ENCODE results near the gene TLE6.

TLE6 gene

GRCh38 chr19:3014135-3014534 is 36.8 kb downstream of the TLE6 start:
- CTCF ChIA-PET, result interaction anchor here (0.7 kb wide), 1 partner anchor 17 kb away, joined by 3 read pairs; no protein-coding TSS in a partner anchor
- POLR2A ChIA-PET, result interaction anchor here (1.9 kb wide), 1 partner anchor 22 kb away, joined by 4 read pairs; no protein-coding TSS in a partner anchor
- no peak for DNase-seq (ENCODE audit: extremely low spot score)
- TF ChIP-seq HDGF (IDR thresholded peaks at IDR 0.05; ENCODE audit: borderline replicate concordance) (no peak), PKNOX1 (IDR thresholded peaks at IDR 0.05) (no peak), FOXA1 (IDR thresholded peaks at IDR 0.05) (no peak), ZNF384 (IDR thresholded peaks at IDR 0.05) (no peak)

GRCh38 chr19:3015126-3016057 is 38.0 kb downstream of the TLE6 start:
- TF ChIP-seq L3MBTL2 (conservative IDR thresholded peaks at IDR 0.05) (no peak), CTBP1 (IDR thresholded peaks at IDR 0.05; ENCODE audit: borderline replicate concordance) (no peak), FOXA1 (IDR thresholded peaks at IDR 0.05) (no peak), LEF1 (IDR thresholded peaks at IDR 0.05; ENCODE audit: borderline replicate concordance) (no peak), NFRKB (IDR thresholded peaks at IDR 0.05) (no peak), FOXM1 (IDR thresholded peaks at IDR 0.05; ENCODE audit: borderline replicate concordance) (no peak), ELF4 (IDR thresholded peaks at IDR 0.05) (no peak), BHLHE40 (IDR thresholded peaks at IDR 0.05; ENCODE audit: borderline replicate concordance) (no peak), HDGF (IDR thresholded peaks at IDR 0.05; ENCODE audit: borderline replicate concordance) (no peak), ARNT (IDR thresholded peaks at IDR 0.05) (no peak), ZNF384 (IDR thresholded peaks at IDR 0.05) (no peak), TARDBP (IDR thresholded peaks at IDR 0.05) (no peak), SUZ12 (IDR thresholded peaks at IDR 0.05) (no peak), PKNOX1 (IDR thresholded peaks at IDR 0.05) (no peak)
- no peak for DNase-seq (ENCODE audit: extremely low spot score)
- POLR2A ChIA-PET, result no interaction called here
- CTCF ChIA-PET, result no interaction called here

GRCh38 chr19:3017923-3018322 is 40.6 kb downstream of the TLE6 start:
- ChIA-PET POLR2A (no interaction called here), CTCF (no interaction called here)
- DNase-seq (ENCODE audit: extremely low spot score), result no peak
- TF ChIP-seq SP1 (IDR thresholded peaks at IDR 0.05), result no peak
- TF ChIP-seq ARNT (IDR thresholded peaks at IDR 0.05), result no peak
- no peak for TF ChIP-seq CTBP1 (IDR thresholded peaks at IDR 0.05; ENCODE audit: borderline replicate concordance)
- no peak for TF ChIP-seq TARDBP (IDR thresholded peaks at IDR 0.05)
- TF ChIP-seq SUZ12 (IDR thresholded peaks at IDR 0.05), result no peak
- no peak for TF ChIP-seq ZNF384 (IDR thresholded peaks at IDR 0.05)
- TF ChIP-seq FOXA1 (IDR thresholded peaks at IDR 0.05), result no peak
- TF ChIP-seq PKNOX1 (IDR thresholded peaks at IDR 0.05), result no peak

- CTCF ChIA-PET, result no interaction called here
- DNase-seq (ENCODE audit: extremely low spot score), result no peak
- TF ChIP-seq ARNT (IDR thresholded peaks at IDR 0.05) (no peak), FOXM1 (IDR thresholded peaks at IDR 0.05; ENCODE audit: borderline replicate concordance) (no peak), FOXA1 (IDR thresholded peaks at IDR 0.05) (no peak), LEF1 (IDR thresholded peaks at IDR 0.05; ENCODE audit: borderline replicate concordance) (no peak), FOXK2 (IDR thresholded peaks at IDR 0.05) (no peak), BHLHE40 (IDR thresholded peaks at IDR 0.05; ENCODE audit: borderline replicate concordance) (no peak), SP1 (IDR thresholded peaks at IDR 0.05) (no peak)
- POLR2A ChIA-PET, result no interaction called here
Measured at GRCh38 chr19:3019211-3019854, 42.0 kb downstream of the TLE6 start.

GRCh38 chr19:3020321-3020960 is 43.1 kb downstream of the TLE6 start:
- CTCF ChIA-PET, result no interaction called here
- no peak for DNase-seq (ENCODE audit: extremely low spot score)
- TF ChIP-seq SP1 (IDR thresholded peaks at IDR 0.05), result no peak
- no peak for TF ChIP-seq LEF1 (IDR thresholded peaks at IDR 0.05; ENCODE audit: borderline replicate concordance)
- TF ChIP-seq PKNOX1 (IDR thresholded peaks at IDR 0.05), result no peak
- TF ChIP-seq ELF4 (IDR thresholded peaks at IDR 0.05), result no peak
- TF ChIP-seq NFRKB (IDR thresholded peaks at IDR 0.05), result no peak
- no peak for TF ChIP-seq ZNF384 (IDR thresholded peaks at IDR 0.05)
- TF ChIP-seq FOXM1 (IDR thresholded peaks at IDR 0.05; ENCODE audit: borderline replicate concordance), result no peak
- POLR2A ChIA-PET, result interaction anchor here (0.5 kb wide), 1 partner anchor 70 kb away, joined by 3 read pairs; no protein-coding TSS in a partner anchor
